Fibroblast of skin of right biceps (primary cell): ENCODE measurements around the gene ATP13A3.

Experiments used
- DNase-seq: peaks from one replicate; pipeline ENCODE4 v3.0.0-alpha.2; 2013

Gene ATP13A3

DNA sequence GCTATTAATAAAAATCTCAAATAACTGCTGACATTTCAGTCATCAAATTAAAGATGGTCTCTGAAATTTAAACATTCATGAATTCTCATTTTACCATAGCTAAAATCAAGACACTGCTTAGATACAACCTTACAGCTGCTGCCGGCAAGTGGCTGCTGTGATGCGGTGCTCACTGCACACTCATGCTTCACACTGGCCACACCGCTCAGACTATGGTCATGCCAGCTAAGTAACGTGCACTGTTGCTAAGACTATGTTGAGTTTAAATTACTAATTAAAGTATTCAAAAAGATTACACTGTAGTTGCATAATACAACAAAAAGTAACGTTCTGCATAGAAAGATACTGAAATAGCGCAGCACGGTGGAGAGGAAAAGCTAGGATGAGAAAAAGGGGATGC lies 12.1 kb downstream of the ATP13A3 start:
- DNase-seq = no peak

GRCh38 chr3:194472290-194472920 lies 14.4 kb downstream of the ATP13A3 start:
- peak; percentile 73 for DNase-seq

- no peak for DNase-seq
These were observed 14.9 kb downstream of the ATP13A3 start for GRCh38 chr3:194471863-194472262.

- DNase-seq = no peak
These were observed 16.2 kb downstream of the ATP13A3 start for GRCh38 chr3:194470615-194471014.

DNA sequence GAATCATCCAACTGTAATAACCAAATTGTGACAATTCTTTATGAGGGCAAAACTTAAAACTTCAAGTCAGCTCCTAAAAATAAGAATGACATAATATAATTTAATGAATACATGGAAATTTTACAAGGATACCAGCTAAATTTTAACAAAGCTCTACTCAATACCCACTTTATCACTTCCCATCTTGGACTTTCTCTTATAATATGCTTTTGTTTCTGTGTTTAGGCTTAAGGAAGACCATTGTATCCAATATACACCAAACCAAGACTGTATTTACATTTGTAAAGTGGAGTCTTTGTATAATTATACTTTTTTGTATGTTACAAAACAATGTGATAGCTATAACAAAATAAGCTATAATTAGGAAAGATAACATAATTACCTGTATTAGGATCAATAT lies 16.8 kb downstream of the ATP13A3 start:
- DNase-seq = no peak

- peak; percentile 51 for DNase-seq
These were observed 18.7 kb downstream of the ATP13A3 start for GRCh38 chr3:194468086-194468485.

DNA sequence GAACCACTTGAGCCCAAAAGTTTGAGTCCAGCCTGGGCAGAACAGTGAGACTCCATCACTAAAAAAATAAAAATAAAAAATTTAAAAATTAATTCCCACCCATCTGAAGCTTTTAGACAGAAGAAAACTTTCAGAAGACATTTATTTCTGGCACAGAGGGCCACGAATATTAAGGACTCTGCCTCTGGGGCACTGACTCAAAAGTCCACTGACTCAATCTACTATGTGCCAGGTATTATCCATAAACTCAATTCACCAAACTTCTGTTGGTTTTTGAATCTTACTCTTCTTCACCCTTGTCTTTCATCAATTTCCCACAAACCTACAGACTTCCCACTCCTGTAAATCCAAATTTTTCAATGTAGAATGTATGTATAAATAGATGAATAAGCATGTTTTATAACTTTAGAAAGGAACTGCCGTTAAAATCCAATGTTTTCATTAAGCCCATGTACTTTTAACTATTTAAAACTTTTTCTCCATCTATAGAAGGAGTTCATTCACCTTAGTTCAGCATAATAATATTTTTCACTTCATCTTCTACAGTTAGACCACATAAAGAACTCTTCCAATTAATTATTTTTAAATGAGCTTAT lies 19.9 kb downstream of the ATP13A3 start:
- no peak for DNase-seq

GRCh38 chr3:194465920-194466570 lies 20.8 kb downstream of the ATP13A3 start:
- no peak for DNase-seq

DNA sequence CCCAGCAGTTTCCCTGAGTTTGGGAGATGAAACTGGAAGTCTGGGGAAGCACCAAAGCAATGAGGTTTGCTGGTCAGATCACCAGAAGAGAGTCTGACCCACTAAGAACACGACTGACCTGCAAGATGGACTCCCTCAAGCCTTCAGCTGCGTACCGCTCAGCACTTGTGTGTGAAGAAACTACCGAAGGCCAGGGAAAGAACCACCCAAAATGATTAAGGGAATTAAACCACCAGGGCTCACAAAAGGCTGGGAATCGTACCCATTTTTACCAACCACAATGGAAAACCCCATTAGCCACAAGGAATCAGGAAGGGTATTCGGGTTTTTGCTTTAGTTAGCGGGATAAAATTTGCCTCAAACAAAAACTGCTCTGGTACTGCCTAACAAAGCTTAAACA lies 21.6 kb downstream of the ATP13A3 start:
- no peak for DNase-seq

DNA sequence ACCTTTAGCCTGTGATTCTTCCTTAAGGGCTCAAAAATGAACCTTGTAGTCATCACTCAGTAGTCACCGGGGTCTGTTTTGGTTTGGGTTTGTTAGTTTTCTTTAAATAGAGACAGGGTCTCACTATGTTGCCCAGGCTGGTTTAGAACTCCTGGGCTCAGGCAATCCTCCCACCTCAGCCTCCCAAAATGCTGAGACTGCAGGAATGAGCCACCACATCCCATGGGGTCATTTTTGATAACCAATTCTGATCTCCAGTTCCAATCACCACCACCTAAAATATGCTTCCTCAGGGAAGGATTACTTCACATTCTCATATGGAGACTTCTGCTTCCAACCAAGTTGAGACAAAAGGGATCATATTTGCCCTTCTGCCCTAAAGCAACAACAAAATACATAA lies 22.1 kb downstream of the ATP13A3 start:
- DNase-seq = no peak

- DNase-seq = no peak
These were observed 23.9 kb downstream of the ATP13A3 start for GRCh38 chr3:194462936-194463335.

DNA sequence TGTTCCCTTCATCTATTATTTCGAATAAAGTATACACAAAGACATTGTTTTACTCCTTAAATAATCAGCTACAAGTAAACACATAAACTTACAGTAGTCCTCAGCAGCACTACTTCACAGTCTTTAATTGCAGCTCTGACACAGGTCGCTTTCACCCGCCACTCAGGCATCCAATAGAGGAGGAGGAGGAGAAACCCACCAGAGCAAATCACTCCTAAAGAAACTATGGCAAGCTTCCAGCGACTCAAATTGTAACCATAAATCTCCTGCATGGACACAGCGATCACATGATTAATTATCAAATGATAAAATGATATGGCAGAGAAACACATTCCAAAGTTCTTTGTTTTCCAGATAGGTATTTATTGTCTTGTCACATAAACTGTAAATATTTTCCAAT lies 26.2 kb downstream of the ATP13A3 start:
- no peak for DNase-seq

GRCh38 chr3:194458131-194458530 lies 28.7 kb downstream of the ATP13A3 start:
- DNase-seq = no peak

- no peak for DNase-seq
These were observed 31.3 kb downstream of the ATP13A3 start for GRCh38 chr3:194455481-194455880.

DNA sequence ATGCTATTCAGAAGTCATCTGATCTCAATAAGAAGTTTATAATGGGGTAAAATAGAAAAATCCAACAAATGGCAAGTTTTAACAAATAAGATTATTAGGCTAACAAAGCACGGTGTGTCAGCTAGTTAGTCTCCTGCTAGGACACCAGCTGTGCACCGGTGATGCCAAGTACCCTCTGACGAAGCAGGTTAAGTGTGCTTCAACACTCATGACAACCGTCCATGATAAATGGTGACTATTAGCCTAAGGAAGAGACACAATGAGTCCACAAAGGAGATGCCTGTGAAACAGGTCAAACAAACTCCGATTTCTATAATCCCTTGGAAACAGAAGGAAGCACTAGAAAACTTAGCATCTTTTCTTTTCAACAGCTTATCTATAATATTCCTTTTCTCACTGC lies 36.5 kb downstream of the ATP13A3 start:
- no peak for DNase-seq

DNA sequence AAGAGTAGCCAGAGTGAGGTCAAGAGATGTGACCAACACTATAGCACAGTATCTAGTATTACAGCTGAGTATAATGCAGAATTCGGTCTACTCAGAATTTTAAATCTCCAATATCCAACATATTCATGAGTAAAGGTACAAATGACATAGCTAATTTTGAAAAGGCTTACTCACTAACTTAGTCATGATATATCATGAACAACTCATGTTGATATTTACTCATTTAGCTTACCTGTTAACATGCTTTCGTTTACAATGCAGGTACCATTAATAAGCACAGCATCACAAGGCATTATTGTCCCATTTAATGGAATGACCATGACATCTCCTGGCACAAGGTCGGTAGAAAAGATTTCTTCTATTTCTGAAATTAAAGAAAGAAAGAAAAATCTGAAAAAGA lies 36.9 kb downstream of the ATP13A3 start:
- no peak for DNase-seq

- no peak for DNase-seq
These were observed 39.1 kb downstream of the ATP13A3 start for GRCh38 chr3:194447657-194448056.

- DNase-seq = no peak
These were observed 39.6 kb downstream of the ATP13A3 start for GRCh38 chr3:194447161-194447560.

- DNase-seq = no peak
These were observed 40.0 kb downstream of the ATP13A3 start for GRCh38 chr3:194446754-194447153.

DNA sequence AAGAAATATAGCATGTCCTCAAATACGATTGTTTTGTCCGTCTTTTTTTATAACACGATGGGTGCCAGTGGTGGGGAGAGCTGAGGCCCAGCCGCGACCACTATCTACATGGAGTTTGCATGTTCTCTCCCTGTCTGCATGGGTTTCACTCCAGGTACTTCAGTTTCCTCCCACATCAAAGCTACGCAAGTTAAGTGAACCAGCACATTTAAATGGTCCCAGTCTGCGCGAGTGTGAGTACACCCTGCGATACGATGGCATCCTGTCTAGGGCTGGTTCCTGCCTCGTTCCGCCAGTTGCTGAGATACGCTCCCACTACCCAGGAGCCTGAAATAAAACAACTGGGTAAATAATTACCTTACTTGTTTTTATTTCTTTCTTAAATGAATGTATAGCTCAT lies 40.6 kb downstream of the ATP13A3 start:
- no peak for DNase-seq

DNA sequence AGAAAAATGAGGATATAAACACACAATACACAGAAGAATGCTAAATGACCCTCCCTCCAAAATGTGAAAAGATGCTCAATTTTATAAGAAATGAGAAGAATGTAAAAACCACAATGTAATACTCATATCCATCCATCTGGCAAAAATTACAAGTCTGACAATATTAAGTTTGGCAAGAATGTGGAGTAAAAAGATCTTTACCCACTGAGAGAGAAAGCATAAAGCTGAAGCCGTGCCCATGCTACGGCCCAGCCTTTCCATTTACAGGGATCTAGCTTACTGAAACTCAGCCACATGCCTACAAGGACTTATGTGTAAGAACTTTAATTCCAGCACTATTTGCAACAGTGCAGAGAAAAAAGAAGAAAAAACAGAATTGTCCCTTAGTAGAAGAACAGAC lies 42.9 kb downstream of the ATP13A3 start:
- peak; percentile 57 for DNase-seq

DNA sequence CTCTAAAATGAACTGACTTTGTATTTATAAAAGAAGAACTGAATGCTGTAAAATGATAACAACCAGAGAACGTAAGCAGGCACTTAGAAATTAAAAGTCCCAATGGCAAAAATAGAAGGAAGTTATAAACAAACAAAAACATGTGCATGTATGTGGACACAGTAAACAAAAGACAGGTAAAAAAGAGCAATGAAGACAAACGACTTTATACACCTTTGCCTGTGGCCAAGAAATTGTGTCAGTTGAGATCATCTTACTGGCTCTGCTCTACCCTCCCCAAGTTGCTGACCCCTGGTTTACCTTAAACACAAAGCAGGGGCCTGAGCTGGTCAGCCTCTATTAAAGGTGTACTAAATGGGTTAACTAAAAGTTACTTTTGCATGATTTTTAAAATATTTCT lies 46.0 kb downstream of the ATP13A3 start:
- DNase-seq = no peak

- no peak for DNase-seq
These were observed 46.8 kb downstream of the ATP13A3 start for GRCh38 chr3:194439881-194440550.

DNA sequence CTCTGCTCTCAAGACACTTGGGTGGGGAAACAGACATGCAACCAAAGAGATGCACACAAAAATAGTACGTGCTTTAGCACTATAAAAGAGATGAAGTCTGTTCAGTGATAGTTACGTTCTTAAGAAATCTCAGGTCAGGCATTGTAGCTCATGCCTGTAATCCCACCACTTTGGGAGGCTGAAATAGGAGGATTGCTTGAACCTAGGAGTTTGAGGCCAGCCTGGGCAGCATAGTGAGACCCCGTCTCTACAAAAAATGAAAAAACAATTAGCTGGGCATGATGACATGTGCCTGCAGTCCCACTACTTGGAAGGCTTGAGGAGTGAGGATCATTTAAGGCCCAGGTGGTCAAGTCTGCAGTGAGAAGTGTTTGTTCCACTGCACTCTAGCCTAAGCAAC lies 52.3 kb downstream of the ATP13A3 start:
- DNase-seq = no peak
